AG09319 (cell line): ENCODE results near the gene CCDC148.

Source experiments
- DNase-seq: peaks from one replicate; pipeline ENCODE4 v3.0.0-alpha.2; 2010; ENCODE audit warnings: low read depth; ENCODE audit errors: extremely low read depth
- TF ChIP-seq, protein P1 (sequence below): IDR thresholded peaks from 2 replicates; pipeline ENCODE4 v1.5.1; 2011; ENCODE audit warnings: low read depth, mild to moderate bottlenecking, inconsistent platforms, low read length, moderate library complexity

CCDC148 gene

DNA sequence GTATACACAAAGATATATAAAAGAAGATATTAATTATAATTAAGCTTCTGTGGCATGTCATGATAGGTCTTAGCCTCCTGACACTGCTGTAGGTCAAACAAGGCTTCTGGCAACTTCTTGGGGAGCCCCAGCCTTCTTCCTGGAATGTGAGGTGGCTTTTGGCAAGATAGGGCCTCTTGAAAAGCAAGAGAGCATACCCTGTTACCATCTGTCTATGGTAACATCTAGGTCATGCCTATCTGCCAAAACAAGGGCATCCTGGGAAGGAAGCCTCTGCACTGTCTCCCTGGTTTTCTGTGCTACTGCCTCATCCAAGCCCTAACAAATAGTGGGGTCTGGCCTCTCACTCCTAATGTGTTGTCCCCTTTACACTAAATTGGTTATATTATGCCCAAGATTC, 70.9 kb downstream of the CCDC148 start:
- TF ChIP-seq, protein P1, sequence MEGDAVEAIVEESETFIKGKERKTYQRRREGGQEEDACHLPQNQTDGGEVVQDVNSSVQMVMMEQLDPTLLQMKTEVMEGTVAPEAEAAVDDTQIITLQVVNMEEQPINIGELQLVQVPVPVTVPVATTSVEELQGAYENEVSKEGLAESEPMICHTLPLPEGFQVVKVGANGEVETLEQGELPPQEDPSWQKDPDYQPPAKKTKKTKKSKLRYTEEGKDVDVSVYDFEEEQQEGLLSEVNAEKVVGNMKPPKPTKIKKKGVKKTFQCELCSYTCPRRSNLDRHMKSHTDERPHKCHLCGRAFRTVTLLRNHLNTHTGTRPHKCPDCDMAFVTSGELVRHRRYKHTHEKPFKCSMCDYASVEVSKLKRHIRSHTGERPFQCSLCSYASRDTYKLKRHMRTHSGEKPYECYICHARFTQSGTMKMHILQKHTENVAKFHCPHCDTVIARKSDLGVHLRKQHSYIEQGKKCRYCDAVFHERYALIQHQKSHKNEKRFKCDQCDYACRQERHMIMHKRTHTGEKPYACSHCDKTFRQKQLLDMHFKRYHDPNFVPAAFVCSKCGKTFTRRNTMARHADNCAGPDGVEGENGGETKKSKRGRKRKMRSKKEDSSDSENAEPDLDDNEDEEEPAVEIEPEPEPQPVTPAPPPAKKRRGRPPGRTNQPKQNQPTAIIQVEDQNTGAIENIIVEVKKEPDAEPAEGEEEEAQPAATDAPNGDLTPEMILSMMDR: no peak
- DNase-seq: no peak

GRCh38 chr2:158381978-158382377, 74.6 kb downstream of the CCDC148 start:
- TF ChIP-seq, protein P1: no peak
- no peak for DNase-seq

DNA sequence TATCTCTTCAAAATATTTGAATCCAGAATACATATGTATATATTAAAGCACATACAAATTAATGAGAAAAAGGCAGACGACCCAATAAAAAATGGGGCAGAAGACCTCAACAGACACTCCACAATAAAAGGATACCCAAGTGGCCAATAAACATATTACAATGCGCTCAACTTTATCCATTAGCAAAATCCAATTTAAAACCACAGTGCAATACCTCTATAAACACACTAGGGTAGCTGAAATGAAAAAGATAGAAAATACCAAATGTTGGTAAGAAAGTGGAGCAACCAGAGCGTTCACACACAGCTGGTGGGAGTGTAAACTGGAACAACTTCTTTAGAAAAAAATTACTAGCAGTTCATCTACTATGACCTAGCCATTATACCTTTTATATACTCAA, 75.3 kb downstream of the CCDC148 start:
- DNase-seq: no peak
- TF ChIP-seq, protein P1: no peak

DNA sequence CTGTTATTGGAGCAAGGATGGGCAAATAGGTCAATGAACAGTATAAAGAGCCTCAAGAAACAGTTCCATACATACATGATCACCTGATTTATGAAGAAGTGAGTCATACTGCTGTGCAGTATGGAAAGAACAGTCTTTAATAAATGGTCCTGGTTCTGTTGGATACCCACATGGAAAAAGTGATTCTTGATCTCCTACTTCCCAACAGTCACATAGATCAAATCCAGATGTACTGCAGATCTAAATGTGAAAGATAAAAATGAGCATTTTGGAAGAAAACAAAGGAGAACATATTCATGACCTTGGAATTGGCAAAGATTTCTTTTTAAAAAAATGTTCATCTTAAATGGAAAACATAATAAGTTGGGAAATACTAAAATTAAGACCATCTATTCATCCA, 75.8 kb downstream of the CCDC148 start:
- peak; percentile 12 for DNase-seq
- TF ChIP-seq, protein P1: no peak

- TF ChIP-seq, protein P1: no peak
- peak; percentile 4 for DNase-seq
These were observed 77.6 kb downstream of the CCDC148 start for GRCh38 chr2:158378926-158379325.

GRCh38 chr2:158366342-158366741, 90.2 kb downstream of the CCDC148 start:
- no peak for DNase-seq
- TF ChIP-seq, protein P1: no peak

DNA sequence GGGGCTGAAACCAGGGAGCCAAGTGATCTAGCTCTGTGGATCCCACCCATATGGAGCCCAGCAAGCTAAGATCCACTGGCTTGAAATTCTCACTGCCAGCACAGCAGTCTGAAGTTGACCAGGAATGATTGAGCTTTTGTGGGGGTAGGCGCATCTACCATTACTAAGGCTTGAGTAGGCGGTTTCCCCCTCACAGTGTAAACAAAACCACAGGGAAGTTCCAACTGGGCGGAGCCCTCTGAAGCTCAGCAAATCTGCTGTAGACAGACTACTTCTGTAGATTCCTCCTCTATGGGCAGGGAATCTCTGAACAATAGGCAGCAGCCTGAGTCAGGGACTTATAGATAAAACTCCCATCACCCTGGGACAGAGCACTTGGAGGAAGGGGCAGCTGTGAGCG, 96.7 kb downstream of the CCDC148 start:
- no peak for DNase-seq
- TF ChIP-seq, protein P1: no peak
